Right atrium auricular region (tissue), 2 donors: ENCODE results near the gene NCAPG2. TPM values are rescaled to one million over a fixed set of nuclear protein-coding genes. Genes with fewer than 3 reads are reported as not detected.

Experiments
- DNase-seq: peaks from one replicate; pipeline ENCODE4 v3.0.0-alpha.2; 2019; ENCODE audit warnings: low spot score
- H3K27ac ChIP-seq, 2 donors: fragments of 200-600 bp; sonication (generic); 1 replicate in 1 of 2; 2 replicates in 1 of 2; pipeline ENCODE4 v1.5.1; 2016 to 2019
- H3K27me3 ChIP-seq, 2 donors: fragments of 200-600 bp; sonication (generic); one replicate each; pipeline versions ENCODE4 v1.5.1 to v1.6.0; 2017 to 2019
- H3K36me3 ChIP-seq: fragments of 200-600 bp; sonication (generic); one replicate; pipeline ENCODE4 v1.5.1; 2016
- H3K4me1 ChIP-seq, 2 donors: fragments of 200-600 bp; sonication (generic); one replicate each; pipeline versions ENCODE4 v1.5.1 to v1.6.0; 2017 to 2019
- H3K4me3 ChIP-seq, 2 donors: fragments of 200-600 bp; sonication (generic); 1 replicate in 1 of 2; 2 replicates in 1 of 2; pipeline ENCODE4 v1.5.1; 2017 to 2019; ENCODE audit warnings: mild to moderate bottlenecking in 1 of 2, moderate library complexity in 1 of 2
- H3K9me3 ChIP-seq, 2 donors: fragments of 200-600 bp; sonication (generic); one replicate each; pipeline ENCODE4 v1.5.1; 2019
- CTCF ChIP-seq, 2 donors: fragments of 200-600 bp; sonication (generic); IDR thresholded peaks; one replicate each; pipeline ENCODE4 v1.5.1; 2019; ENCODE audit warnings: antibody characterized with exemption in 2 of 2
- total RNA-seq, 2 donors: library from RNA; depleted of rRNA; stranded (reverse); fragments of >200 nt; gene quantifications; one replicate each; pipeline ENCODE4 v1.1.0, GENCODE V29; 2016

Gene NCAPG2
- total RNA-seq, 2 donors from 2014 or later = 2.8 to 3.1 TPM

GRCh38 chr7:158723266-158723665, 18.7 kb upstream of the NCAPG2 start:
- no peak for TF ChIP-seq CTCF (IDR thresholded peaks at IDR 0.05)
- Histone ChIP-seq H3K4me3 (no peak overlapping the region), H3K36me3 (no peaks in the 10 kb centered on the region), H3K4me1 (no peaks in the 10 kb centered on the region), H3K27me3 (no peaks in the 10 kb centered on the region), H3K9me3 (no peaks in the 10 kb centered on the region), H3K27ac (no peak overlapping the region)
- DNase-seq = no peak

- Histone ChIP-seq H3K27me3 (no peaks in the 10 kb centered on the region), H3K4me1 (no peaks in the 10 kb centered on the region), H3K9me3 (no peaks in the 10 kb centered on the region), H3K27ac (no peak overlapping the region), H3K4me3 (no peak overlapping the region), H3K36me3 (no peaks in the 10 kb centered on the region)
- no peak for TF ChIP-seq CTCF (IDR thresholded peaks at IDR 0.05)
- DNase-seq = no peak
Observed at GRCh38 chr7:158722574-158723237, 18.1 kb upstream of the NCAPG2 start.

GRCh38 chr7:158720112-158720511, 15.5 kb upstream of the NCAPG2 start:
- Histone ChIP-seq H3K27me3 (no peaks in the 10 kb centered on the region), H3K9me3 (no peaks in the 10 kb centered on the region), H3K36me3 (no peaks in the 10 kb centered on the region), H3K27ac (no peak overlapping the region), H3K4me3 (no peak overlapping the region), H3K4me1 (no peaks in the 10 kb centered on the region)
- no peak for TF ChIP-seq CTCF (IDR thresholded peaks at IDR 0.05)
- no peak for DNase-seq

GRCh38 chr7:158716802-158717201, 12.2 kb upstream of the NCAPG2 start:
- no peak for DNase-seq
- Histone ChIP-seq H3K4me3 (no peak overlapping the region), H3K27me3 (no peaks in the 10 kb centered on the region), H3K36me3 (no peaks in the 10 kb centered on the region), H3K4me1 (no peaks in the 10 kb centered on the region), H3K9me3 (no peaks in the 10 kb centered on the region), H3K27ac (no peak overlapping the region)
- no peak for TF ChIP-seq CTCF (IDR thresholded peaks at IDR 0.05)

- Histone ChIP-seq H3K27me3 (no peaks in the 10 kb centered on the region), H3K4me1 (peaks cover 0 to 3% of the 10 kb centered on the region in 2 donors), H3K9me3 (no peaks in the 10 kb centered on the region), H3K4me3 (no peak overlapping the region), H3K27ac (no peak overlapping the region), H3K36me3 (no peaks in the 10 kb centered on the region)
- DNase-seq = no peak
- no peak for TF ChIP-seq CTCF (IDR thresholded peaks at IDR 0.05)
Observed at GRCh38 chr7:158710651-158711102, 6.1 kb upstream of the NCAPG2 start.

GRCh38 chr7:158707610-158708009, 3.0 kb upstream of the NCAPG2 start:
- Histone ChIP-seq H3K4me1 (peaks cover 0 to 18% of the 10 kb centered on the region in 2 donors), H3K4me3 (no peak overlapping the region), H3K27ac (no peak overlapping the region), H3K36me3 (no peaks in the 10 kb centered on the region), H3K9me3 (no peaks in the 10 kb centered on the region), H3K27me3 (no peaks in the 10 kb centered on the region)
- DNase-seq = no peak
- no peak for TF ChIP-seq CTCF (IDR thresholded peaks at IDR 0.05)
